ENCODE results near the gene FASN.

DNA sequence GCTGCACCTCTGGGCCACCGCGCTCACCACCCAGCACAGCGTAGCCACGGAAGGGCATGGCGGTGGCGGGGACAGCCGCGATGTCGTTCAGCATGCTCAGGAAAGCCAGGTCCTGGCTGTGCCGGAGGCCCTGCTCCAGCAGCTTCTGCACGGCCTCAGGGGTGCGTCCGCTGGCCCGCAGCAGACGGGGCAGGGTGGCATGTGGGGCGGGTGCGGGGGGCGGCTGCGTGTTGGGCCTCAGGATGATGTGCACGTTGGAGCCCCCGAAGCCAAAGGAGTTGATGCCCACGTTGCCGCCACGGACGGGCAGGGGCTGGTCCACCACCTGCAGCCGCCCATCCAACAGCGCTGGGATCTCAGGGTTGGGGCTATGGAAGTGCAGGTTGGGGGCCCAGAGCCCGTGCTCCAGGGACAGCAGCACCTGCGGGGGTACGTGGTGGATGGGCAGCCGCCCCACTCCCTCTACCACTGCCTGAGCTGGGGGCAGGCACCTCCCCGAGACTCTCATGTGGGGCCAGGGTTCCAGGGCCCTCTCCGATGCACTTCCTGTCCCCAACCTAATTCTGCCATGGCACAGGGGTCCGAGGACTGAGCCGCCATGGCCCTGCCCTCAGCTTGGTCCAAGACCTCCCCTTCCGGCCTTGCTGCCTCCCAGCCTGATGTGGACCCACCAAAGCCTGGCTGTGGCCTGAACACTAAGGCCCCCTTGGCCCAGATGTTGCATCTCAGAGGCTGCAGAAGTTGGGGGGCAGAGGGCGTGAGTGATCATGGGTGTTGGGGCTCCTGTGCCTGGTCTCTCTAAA is 6.6 kb downstream of the FASN start:
- TF ChIP-seq, protein P1, sequence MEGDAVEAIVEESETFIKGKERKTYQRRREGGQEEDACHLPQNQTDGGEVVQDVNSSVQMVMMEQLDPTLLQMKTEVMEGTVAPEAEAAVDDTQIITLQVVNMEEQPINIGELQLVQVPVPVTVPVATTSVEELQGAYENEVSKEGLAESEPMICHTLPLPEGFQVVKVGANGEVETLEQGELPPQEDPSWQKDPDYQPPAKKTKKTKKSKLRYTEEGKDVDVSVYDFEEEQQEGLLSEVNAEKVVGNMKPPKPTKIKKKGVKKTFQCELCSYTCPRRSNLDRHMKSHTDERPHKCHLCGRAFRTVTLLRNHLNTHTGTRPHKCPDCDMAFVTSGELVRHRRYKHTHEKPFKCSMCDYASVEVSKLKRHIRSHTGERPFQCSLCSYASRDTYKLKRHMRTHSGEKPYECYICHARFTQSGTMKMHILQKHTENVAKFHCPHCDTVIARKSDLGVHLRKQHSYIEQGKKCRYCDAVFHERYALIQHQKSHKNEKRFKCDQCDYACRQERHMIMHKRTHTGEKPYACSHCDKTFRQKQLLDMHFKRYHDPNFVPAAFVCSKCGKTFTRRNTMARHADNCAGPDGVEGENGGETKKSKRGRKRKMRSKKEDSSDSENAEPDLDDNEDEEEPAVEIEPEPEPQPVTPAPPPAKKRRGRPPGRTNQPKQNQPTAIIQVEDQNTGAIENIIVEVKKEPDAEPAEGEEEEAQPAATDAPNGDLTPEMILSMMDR (IDR thresholded peaks at IDR 0.05) = no peak
- no peak for TF ChIP-seq POLR2A (IDR thresholded peaks at IDR 0.05)

All from right lobe of liver (tissue), 4 donors.